ENCODE results near the gene B3GNT3. TPM values are rescaled to one million over a fixed set of nuclear protein-coding genes. Genes with fewer than 3 reads are reported as not detected.

B3GNT3 gene
- total and polyA plus RNA-seq, 2 experiments from 2014 or later: not detected

DNA sequence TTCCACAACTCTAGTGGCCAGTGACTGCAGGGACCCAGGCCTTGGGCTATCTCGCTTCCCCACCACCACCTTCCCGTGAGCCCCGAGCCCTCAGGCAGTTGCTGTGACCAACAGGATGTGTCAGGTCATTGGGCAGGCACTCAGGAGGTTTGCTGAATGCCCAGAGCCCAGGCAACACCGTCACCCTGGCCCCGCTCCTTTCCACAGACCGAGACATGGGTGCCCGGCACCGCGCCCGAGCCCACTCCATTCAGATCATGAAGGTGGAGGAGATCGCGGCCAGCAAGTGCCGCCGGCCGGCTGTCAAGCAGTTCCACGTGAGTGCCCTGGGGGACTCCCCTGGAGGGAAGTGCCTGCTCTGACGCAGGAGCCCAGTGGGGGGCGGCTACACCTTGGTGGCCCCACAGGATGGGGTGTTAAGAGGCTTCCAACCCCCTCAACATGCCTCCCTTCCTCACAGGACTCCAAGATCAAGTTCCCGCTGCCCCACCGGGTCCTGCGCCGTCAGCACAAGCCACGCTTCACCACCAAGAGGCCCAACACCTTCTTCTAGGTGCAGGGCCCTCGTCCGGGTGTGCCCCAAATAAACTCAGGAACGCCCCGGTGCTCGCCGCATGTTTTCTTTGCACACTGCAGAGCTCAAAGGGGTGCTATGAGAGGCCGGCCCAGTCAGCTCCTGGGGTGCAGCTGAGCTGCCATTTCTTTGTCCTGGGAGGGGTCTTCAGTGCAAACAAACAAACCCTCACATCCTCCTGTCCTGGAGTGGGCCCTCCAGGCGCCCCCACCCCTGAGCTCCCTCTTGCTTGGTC, 68.0 kb downstream of the B3GNT3 start:
- Histone ChIP-seq H3K4me3 (no peak overlapping the region), H3K27me3 (no peaks in the 10 kb centered on the region), H3K9me3 (ENCODE audit: low read depth) (no peaks in the 10 kb centered on the region), H3K36me3 (peaks cover 26% of the 10 kb centered on the region), H3K4me1 (ENCODE audit: low read depth) (peaks cover 6% of the 10 kb centered on the region), H3K27ac (no peak overlapping the region)
- no peak for DNase-seq (ENCODE audit: low read depth in 1 of 2, low spot score in 1 of 2)
- TF ChIP-seq, protein P1, sequence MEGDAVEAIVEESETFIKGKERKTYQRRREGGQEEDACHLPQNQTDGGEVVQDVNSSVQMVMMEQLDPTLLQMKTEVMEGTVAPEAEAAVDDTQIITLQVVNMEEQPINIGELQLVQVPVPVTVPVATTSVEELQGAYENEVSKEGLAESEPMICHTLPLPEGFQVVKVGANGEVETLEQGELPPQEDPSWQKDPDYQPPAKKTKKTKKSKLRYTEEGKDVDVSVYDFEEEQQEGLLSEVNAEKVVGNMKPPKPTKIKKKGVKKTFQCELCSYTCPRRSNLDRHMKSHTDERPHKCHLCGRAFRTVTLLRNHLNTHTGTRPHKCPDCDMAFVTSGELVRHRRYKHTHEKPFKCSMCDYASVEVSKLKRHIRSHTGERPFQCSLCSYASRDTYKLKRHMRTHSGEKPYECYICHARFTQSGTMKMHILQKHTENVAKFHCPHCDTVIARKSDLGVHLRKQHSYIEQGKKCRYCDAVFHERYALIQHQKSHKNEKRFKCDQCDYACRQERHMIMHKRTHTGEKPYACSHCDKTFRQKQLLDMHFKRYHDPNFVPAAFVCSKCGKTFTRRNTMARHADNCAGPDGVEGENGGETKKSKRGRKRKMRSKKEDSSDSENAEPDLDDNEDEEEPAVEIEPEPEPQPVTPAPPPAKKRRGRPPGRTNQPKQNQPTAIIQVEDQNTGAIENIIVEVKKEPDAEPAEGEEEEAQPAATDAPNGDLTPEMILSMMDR (IDR thresholded peaks at IDR 0.05; ENCODE audit: low read depth, low read length): no peak

Other genes starting within 250 kb of the B3GNT3 start
- 62.9 and 93.5 TPM in 2 replicates for gene COLGALT1, start 239.5 kb upstream of the B3GNT3 start, total RNA-seq
- gene COLGALT1, start 239.5 kb upstream of the B3GNT3 start, polyA plus RNA-seq: 41.1 and 60.9 TPM in 2 replicates
- gene UNC13A, start 106.8 kb upstream of the B3GNT3 start, total RNA-seq: 0.21 and 0.54 TPM in 2 replicates
- gene UNC13A, start 106.8 kb upstream of the B3GNT3 start, polyA plus RNA-seq: 0.31 and 0.74 TPM in 2 replicates
- gene MAP1S, start 75.7 kb upstream of the B3GNT3 start, total RNA-seq: 48.6 and 61.7 TPM in 2 replicates
- gene MAP1S, start 75.7 kb upstream of the B3GNT3 start, polyA plus RNA-seq: 60.4 and 73.9 TPM in 2 replicates
- 1.8 and 3.1 TPM in 2 replicates for gene FCHO1, start 43.7 kb upstream of the B3GNT3 start, total RNA-seq
- gene FCHO1, start 43.7 kb upstream of the B3GNT3 start, polyA plus RNA-seq: 2.5 and 4.3 TPM in 2 replicates
- 0.25 and 0.63 TPM in 2 replicates for gene INSL3, start 26.4 kb downstream of the B3GNT3 start, total RNA-seq
- 0.47 TPM in 1 of 2 replicates, not detected in the other for gene INSL3, start 26.4 kb downstream of the B3GNT3 start, polyA plus RNA-seq
- gene JAK3, start 52.8 kb downstream of the B3GNT3 start, total RNA-seq: 3.2 and 14.5 TPM in 2 replicates
- gene JAK3, start 52.8 kb downstream of the B3GNT3 start, polyA plus RNA-seq: 1.5 and 11.0 TPM in 2 replicates
- gene RPL18A, start 64.8 kb downstream of the B3GNT3 start, total RNA-seq: 1,484 and 1,728 TPM in 2 replicates
- 930 and 1,120 TPM in 2 replicates for gene RPL18A, start 64.8 kb downstream of the B3GNT3 start, polyA plus RNA-seq
- gene SLC5A5, start 76.8 kb downstream of the B3GNT3 start, total RNA-seq: 0.04 and 0.21 TPM in 2 replicates
- gene SLC5A5, start 76.8 kb downstream of the B3GNT3 start, polyA plus RNA-seq: not detected in 2 replicates
- gene CCDC124, start 137.9 kb downstream of the B3GNT3 start, total RNA-seq: 80.5 and 103 TPM in 2 replicates
- 172 and 200 TPM in 2 replicates for gene CCDC124, start 137.9 kb downstream of the B3GNT3 start, polyA plus RNA-seq
- 23.4 and 26.7 TPM in 2 replicates for gene KCNN1, start 172.0 kb downstream of the B3GNT3 start, total RNA-seq
- gene KCNN1, start 172.0 kb downstream of the B3GNT3 start, polyA plus RNA-seq: 20.4 and 28.0 TPM in 2 replicates
- gene ARRDC2, start 213.0 kb downstream of the B3GNT3 start, total RNA-seq: 9.2 and 16.1 TPM in 2 replicates
- gene ARRDC2, start 213.0 kb downstream of the B3GNT3 start, polyA plus RNA-seq: 6.8 and 10.7 TPM in 2 replicates